Fibroblast of lung (primary cell): ENCODE results near the gene DTWD2. TPM values are rescaled to one million over a fixed set of nuclear protein-coding genes. Genes with fewer than 3 reads are reported as not detected.
"Not testable (repeated sequence)": the region's sequence is repeated elsewhere in the genome, so short reads cannot be mapped to it uniquely, and the experiment has no call there.

Experiments used
- DNase-seq, 2 donors: peaks; one replicate each; pipeline versions ENCODE4 v3.0.0 to v3.0.0-alpha.2; 2010; ENCODE audit warnings: low read depth in 2 of 2
- H2AFZ ChIP-seq: 2 replicates; pipeline ENCODE4 v1.5.1; 2012; ENCODE audit warnings: low read length, control low read depth, inconsistent platforms
- H3K27ac ChIP-seq: 2 replicates; pipeline ENCODE4 v1.5.1; 2011; ENCODE audit warnings: low read length, control low read depth; ENCODE audit not compliant: insufficient read depth
- H3K27me3 ChIP-seq: 2 replicates; pipeline ENCODE4 v1.5.1; 2011; ENCODE audit warnings: mild to moderate bottlenecking, low read length; ENCODE audit not compliant: control insufficient read depth, insufficient read depth
- H3K36me3 ChIP-seq: 2 replicates; pipeline ENCODE4 v1.5.1; 2011; ENCODE audit warnings: low read length; ENCODE audit not compliant: control insufficient read depth, insufficient read depth
- H3K4me1 ChIP-seq: 2 replicates; pipeline ENCODE4 v1.5.1; 2011; ENCODE audit warnings: low read length; ENCODE audit not compliant: control insufficient read depth, insufficient read depth; ENCODE audit errors: extremely low read depth
- H3K4me2 ChIP-seq: 2 replicates; pipeline ENCODE4 v1.5.1; 2011; ENCODE audit warnings: low read length, control low read depth; ENCODE audit not compliant: insufficient read depth; ENCODE audit errors: extremely low read depth
- H3K4me3 ChIP-seq, 4 experiments: fragments of 200-600 bp in 1 of 4; sonication (generic) in 1 of 4; replicated peaks in 1 of 4; 2 replicates each; pipeline ENCODE4 v1.5.1; 2011 to 2016; ENCODE audit warnings: low read length in 4 of 4, low read depth in 3 of 4, mild to moderate bottlenecking in 3 of 4, control low read depth in 2 of 4, inconsistent platforms in 1 of 4, mixed read lengths in 1 of 4; ENCODE audit not compliant: insufficient read depth in 1 of 4; ENCODE audit errors: control extremely low read depth in 1 of 4
- H3K79me2 ChIP-seq: 2 replicates; pipeline ENCODE4 v1.5.1; 2012; ENCODE audit warnings: mild to moderate bottlenecking, low read length, inconsistent platforms; ENCODE audit not compliant: control insufficient read depth, insufficient read depth
- H3K9ac ChIP-seq: 2 replicates; pipeline ENCODE4 v1.5.1; 2011; ENCODE audit warnings: mild to moderate bottlenecking, low read length, control low read depth; ENCODE audit not compliant: insufficient read depth
- H3K9me3 ChIP-seq: 2 replicates; pipeline ENCODE4 v1.5.1; 2012; ENCODE audit warnings: low read depth, low read length; ENCODE audit not compliant: control insufficient read depth, insufficient read depth
- H4K20me1 ChIP-seq: 2 replicates; pipeline ENCODE4 v1.5.1; 2011; ENCODE audit warnings: low read length; ENCODE audit not compliant: control insufficient read depth, insufficient read depth; ENCODE audit errors: extremely low read depth
- EZH2 ChIP-seq: IDR thresholded peaks from 2 replicates; pipeline ENCODE4 v1.5.1; 2012; ENCODE audit warnings: low read length, control low read depth, mild to moderate bottlenecking; ENCODE audit errors: missing control alignments
- polyA plus RNA-seq, 2 donors: library from polyadenylated mRNA; depleted of rRNA in 1 of 2; stranded (reverse) in 1 of 2; unstranded in 1 of 2; fragments of >200 nt; gene quantifications; 2 replicates each; pipeline ENCODE4 v1.2.1, GENCODE V29; 2011 to 2012; ENCODE audit warnings: missing spikeins in 1 of 2
- total RNA-seq: library from RNA; depleted of rRNA; stranded (reverse); fragments of >200 nt; gene quantifications from 2 replicates; pipeline ENCODE4 v1.2.1, GENCODE V29; 2014
- TF ChIP-seq, protein P1 (sequence below), 2 donors: IDR thresholded peaks in 1 of 2; conservative IDR thresholded peaks in 1 of 2; 1 replicate in 1 of 2; 2 replicates in 1 of 2; pipeline ENCODE4 v1.5.1; 2011 to 2012; ENCODE audit warnings: low read length in 2 of 2, control low read depth in 1 of 2, inconsistent platforms in 1 of 2, low read depth in 1 of 2, mild to moderate bottlenecking in 1 of 2

DTWD2 gene
- total and polyA plus RNA-seq, 2 donors (not counting 1 experiment from before 2014, with no cell fraction given) = 2.8 to 4.8 TPM

DNA sequence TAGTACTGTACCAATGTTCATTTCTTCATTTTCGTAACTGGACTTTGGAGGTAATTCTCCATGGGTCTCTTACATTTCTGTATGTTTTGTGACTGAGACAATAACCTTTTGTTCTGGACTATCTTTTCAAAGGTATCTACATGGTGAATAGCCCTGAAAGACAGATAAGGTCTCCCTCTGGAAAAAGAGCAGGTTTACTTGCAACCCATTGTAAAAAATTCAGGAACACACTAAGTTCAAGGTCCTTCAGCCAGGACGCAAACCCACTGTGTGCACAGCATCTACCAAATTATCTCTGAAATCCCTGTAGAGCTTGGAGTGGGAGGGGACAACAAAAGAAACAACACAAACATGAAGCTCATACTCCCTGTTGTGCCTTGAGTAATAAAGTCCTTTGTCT is 8.3 kb downstream of the DTWD2 start:
- DNase-seq = no peak
- TF ChIP-seq EZH2 = no peak
- TF ChIP-seq, protein P1, sequence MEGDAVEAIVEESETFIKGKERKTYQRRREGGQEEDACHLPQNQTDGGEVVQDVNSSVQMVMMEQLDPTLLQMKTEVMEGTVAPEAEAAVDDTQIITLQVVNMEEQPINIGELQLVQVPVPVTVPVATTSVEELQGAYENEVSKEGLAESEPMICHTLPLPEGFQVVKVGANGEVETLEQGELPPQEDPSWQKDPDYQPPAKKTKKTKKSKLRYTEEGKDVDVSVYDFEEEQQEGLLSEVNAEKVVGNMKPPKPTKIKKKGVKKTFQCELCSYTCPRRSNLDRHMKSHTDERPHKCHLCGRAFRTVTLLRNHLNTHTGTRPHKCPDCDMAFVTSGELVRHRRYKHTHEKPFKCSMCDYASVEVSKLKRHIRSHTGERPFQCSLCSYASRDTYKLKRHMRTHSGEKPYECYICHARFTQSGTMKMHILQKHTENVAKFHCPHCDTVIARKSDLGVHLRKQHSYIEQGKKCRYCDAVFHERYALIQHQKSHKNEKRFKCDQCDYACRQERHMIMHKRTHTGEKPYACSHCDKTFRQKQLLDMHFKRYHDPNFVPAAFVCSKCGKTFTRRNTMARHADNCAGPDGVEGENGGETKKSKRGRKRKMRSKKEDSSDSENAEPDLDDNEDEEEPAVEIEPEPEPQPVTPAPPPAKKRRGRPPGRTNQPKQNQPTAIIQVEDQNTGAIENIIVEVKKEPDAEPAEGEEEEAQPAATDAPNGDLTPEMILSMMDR (conservative IDR thresholded peaks at IDR 0.05 in 1 of 2, IDR thresholded peaks at IDR 0.05 in 1 of 2; ENCODE audit: low read depth in 1 of 2, low read length in 2 of 2) = no peak
- Histone ChIP-seq H3K36me3 (no peaks in the 10 kb centered on the region), H3K9ac (no peak overlapping the region), H3K79me2 (no peaks in the 10 kb centered on the region), H3K27ac (no peak overlapping the region), H2AFZ (no peak overlapping the region), H4K20me1 (no peaks in the 10 kb centered on the region), H3K4me1 (peaks cover 2% of the 10 kb centered on the region), H3K27me3 (no peaks in the 10 kb centered on the region), H3K9me3 (no peaks in the 10 kb centered on the region), H3K4me3 (no peak overlapping the region), H3K4me2 (no peak overlapping the region)

GRCh38 chr5:118973779-118974445 is 14.4 kb downstream of the DTWD2 start:
- not testable (repeated sequence) for H3K4me2 ChIP-seq, H3K27ac ChIP-seq, H3K36me3 ChIP-seq, H3K79me2 ChIP-seq, H3K4me1 ChIP-seq, H2AFZ ChIP-seq, H3K4me3 ChIP-seq, DNase-seq, H3K9ac ChIP-seq, H3K9me3 ChIP-seq, H3K27me3 ChIP-seq, H4K20me1 ChIP-seq

DNA sequence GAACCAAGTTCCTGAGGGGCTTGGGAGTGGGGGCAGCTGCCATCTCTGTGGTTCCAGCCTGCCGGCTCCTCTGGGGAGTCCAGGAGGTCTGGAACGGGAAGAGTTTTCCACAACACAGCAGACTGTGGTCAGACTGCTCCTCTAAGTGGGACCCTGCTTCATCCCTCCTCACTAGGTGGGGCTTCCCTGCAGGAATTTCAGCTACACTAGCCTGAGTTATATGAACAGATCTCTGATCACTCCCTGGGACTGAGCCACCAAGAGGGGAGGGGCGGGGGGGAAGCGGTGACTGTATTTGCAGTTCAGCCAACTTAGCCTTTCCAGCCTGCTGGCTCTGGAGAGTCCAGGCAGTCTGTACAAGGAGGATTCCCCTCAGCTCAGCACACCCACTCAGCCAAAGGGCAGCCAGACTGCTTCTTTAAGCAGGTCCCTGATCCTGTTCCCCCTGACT is 19.4 kb downstream of the DTWD2 start:
- Histone ChIP-seq H3K36me3 (no peaks in the 10 kb centered on the region), H3K4me1 (no peaks in the 10 kb centered on the region), H3K27ac (no peak overlapping the region), H3K4me3 (no peak overlapping the region), H3K4me2 (no peak overlapping the region), H3K27me3 (no peaks in the 10 kb centered on the region), H3K9me3 (no peaks in the 10 kb centered on the region), H3K79me2 (no peaks in the 10 kb centered on the region), H4K20me1 (no peaks in the 10 kb centered on the region), H2AFZ (no peak overlapping the region), H3K9ac (no peak overlapping the region)
- TF ChIP-seq EZH2 = no peak
- TF ChIP-seq, protein P1 (conservative IDR thresholded peaks at IDR 0.05 in 1 of 2, IDR thresholded peaks at IDR 0.05 in 1 of 2; ENCODE audit: low read depth in 1 of 2, low read length in 2 of 2) = no peak
- DNase-seq = peak; percentile 29 to 35
